Measurements from ENCODE around the gene DCAF15.

The DCAF15 gene

DNA sequence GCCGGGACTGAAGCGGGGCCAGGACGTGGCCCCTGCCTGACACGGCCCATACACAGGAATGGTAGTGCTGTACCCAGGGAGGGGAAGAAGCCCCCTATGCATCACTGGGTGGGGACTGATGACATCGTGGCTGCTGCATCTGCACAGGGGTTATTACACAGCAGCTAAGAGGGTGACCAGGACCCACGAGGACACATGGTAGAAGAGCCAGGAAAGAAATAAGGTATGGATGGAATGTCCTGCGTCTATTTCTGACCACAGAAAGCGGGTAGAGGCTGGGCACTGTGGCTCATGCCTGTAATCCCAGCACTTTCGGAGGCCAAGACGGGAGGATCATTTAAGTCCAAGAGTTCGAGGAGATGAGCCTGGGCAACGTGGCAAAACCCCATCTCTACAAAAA, 24.1 kb downstream of the DCAF15 start:
- no peak overlapping the region for H3K27ac ChIP-seq
- no peak for TF ChIP-seq ZFX (IDR thresholded peaks at IDR 0.05; ENCODE audit: borderline replicate concordance)
- TF ChIP-seq, protein P1, sequence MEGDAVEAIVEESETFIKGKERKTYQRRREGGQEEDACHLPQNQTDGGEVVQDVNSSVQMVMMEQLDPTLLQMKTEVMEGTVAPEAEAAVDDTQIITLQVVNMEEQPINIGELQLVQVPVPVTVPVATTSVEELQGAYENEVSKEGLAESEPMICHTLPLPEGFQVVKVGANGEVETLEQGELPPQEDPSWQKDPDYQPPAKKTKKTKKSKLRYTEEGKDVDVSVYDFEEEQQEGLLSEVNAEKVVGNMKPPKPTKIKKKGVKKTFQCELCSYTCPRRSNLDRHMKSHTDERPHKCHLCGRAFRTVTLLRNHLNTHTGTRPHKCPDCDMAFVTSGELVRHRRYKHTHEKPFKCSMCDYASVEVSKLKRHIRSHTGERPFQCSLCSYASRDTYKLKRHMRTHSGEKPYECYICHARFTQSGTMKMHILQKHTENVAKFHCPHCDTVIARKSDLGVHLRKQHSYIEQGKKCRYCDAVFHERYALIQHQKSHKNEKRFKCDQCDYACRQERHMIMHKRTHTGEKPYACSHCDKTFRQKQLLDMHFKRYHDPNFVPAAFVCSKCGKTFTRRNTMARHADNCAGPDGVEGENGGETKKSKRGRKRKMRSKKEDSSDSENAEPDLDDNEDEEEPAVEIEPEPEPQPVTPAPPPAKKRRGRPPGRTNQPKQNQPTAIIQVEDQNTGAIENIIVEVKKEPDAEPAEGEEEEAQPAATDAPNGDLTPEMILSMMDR (IDR thresholded peaks at IDR 0.05), result no peak

DNA sequence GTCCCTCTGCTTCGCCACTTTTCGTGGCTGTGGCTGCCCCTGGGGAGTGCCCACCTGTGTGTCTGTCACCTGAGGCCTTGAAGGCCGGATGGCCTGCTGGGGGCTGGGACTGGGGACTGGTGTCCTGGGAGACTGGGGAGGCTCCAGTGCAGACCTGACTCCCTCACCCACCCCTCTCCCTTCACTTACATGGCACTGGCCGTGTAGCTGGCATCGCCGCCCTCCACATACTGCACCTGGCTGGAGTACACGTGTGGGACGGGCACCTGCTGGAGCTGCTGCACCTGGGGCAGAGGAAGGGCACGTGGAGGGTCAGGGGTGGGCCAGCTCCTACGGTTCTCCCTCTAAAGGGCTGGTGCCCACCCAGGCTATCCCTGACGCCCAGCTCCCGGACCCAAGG, 25.5 kb downstream of the DCAF15 start:
- H3K27ac ChIP-seq, result no peak overlapping the region
- TF ChIP-seq, protein P1 (IDR thresholded peaks at IDR 0.05), result no peak

DNA sequence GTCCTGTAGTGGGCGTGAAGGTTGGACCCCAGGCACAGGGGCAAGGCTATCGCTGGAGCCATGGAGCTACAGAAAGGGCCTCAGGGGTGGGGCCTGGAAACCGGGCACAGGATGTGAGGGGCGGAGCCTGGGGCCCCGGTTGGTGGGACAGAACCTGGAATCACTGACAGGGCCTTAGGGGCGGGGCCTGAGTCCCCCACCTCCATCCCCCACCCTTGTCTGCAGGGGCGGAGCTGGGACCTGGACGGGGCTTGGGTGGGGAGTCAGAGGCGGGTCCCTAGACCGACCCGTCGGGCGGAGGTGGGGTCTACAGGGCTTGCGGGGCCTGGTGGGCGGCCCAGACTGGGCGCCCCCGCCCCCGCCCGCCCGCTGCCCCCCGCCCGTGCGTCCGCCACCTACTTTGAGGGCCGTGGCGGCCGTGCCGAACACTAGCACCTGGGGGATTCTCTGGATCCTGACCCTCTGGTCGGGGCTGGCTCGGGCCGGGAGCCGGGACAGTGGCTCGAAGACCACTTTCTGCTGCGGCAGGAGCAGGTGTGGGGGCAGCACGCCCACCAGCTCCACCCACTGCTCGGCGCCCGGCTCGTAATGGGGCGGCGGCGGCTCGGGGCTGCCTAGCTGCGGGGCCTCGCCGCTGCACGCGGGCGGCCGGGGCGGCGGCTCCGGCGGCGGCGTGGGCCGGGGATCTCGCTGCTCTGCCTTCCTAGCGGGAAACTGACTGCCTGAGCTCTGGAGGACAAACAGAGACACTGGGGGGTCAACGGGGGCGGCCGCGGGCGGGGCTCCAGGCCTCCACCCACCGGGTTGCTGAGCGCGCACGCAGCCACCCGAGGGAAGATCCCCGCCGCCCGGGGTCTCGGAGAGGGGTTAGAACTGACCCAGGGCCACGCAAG, 26.3 kb downstream of the DCAF15 start:
- no peak overlapping the region for H3K27ac ChIP-seq
- TF ChIP-seq ZFX (IDR thresholded peaks at IDR 0.05; ENCODE audit: borderline replicate concordance), result no peak
- TF ChIP-seq, protein P1 (IDR thresholded peaks at IDR 0.05), result no peak

DNA sequence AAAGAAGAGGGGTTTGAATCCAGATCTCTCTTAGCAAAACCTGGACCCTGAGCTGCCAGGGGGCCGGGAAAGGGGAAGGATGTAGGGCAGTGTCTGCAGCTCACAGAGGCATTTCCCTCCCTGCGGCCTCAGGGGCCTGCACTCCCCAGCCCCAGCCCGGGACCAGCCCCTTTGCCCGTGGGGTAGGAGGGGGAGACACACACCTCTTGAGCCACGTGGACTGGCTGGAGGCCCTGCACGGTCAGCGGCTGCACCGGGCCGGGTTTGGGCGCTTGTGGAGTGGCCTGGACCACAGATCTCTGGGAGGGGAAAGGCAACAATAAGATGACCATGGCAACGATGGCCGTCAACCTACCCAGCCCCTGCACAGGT, 26.9 kb downstream of the DCAF15 start:
- TF ChIP-seq, protein P1 (IDR thresholded peaks at IDR 0.05), result no peak
- TF ChIP-seq ZFX (IDR thresholded peaks at IDR 0.05; ENCODE audit: borderline replicate concordance), result no peak
- H3K27ac ChIP-seq, result no peak overlapping the region

DNA sequence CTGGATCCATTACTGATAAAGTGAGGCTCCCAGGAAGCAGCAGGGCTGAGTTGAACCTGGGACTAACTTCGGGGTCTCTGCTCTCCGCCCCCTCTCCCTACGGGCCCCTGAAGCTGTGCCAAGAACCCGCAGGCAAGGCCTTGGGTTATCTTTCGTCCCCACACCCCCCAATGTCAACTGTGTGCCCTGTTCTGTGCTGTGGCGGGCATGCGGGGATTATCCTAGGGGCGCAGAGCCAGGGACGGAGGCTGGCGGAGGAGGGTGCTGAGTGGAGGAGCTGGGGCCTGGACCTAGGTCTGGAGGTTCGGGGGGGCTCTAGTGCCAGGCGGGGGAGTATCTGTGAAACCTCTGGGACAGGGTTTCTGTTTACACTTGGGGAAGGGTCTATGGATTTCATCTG, 27.4 kb downstream of the DCAF15 start:
- TF ChIP-seq, protein P1 (IDR thresholded peaks at IDR 0.05), result no peak
- no peak for TF ChIP-seq ZFX (IDR thresholded peaks at IDR 0.05; ENCODE audit: borderline replicate concordance)
- no peak overlapping the region for H3K27ac ChIP-seq

DNA sequence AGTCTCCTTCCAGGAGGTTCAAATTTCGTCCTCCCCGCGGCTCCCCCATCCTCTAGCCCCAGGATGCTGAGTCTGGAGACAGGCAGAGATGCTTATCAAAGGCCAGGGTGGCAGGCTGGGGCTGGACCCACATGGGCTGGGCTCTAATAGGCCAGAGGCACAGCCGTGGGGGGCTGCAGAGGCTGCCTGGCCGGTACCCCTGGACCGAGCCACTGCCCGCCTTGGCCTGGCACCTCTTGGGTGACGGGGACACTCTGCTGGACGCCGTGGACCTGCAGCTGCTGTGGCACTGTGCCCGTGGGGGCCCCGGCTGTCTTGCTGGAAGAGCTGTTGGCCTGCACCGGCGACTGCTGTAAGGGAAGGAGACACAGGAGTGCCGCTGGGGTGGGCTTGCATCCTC, 28.0 kb downstream of the DCAF15 start:
- H3K27ac ChIP-seq, result no peak overlapping the region
- TF ChIP-seq, protein P1 (IDR thresholded peaks at IDR 0.05), result no peak
- no peak for TF ChIP-seq ZFX (IDR thresholded peaks at IDR 0.05; ENCODE audit: borderline replicate concordance)

DNA sequence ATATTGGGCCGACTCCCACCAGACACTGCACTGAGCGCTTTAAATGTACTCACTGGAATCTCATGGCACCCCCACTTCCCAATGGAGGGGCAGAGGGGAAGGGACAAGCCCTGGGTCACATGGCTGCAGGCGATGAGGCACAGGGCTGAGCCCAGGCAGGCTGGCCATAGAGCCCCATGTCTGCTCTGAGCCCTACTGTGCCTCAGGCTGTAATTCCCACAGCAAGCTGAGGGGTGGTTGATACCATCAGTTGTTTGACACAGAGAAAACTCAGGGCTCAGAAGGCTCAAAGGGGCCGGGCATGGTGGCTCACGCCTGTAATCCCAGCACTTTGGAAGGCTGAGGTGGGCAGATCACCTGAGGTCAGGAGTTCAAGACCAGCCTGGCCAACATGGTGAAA, 28.7 kb downstream of the DCAF15 start:
- H3K27ac ChIP-seq, result no peak overlapping the region
- TF ChIP-seq, protein P1 (IDR thresholded peaks at IDR 0.05), result no peak
- TF ChIP-seq ZFX (IDR thresholded peaks at IDR 0.05; ENCODE audit: borderline replicate concordance), result no peak
